GM18870 (cell line): ENCODE measurements around the gene LEKR1.
"Not testable (repeated sequence)": the region's sequence is repeated elsewhere in the genome, so short reads cannot be mapped to it uniquely, and the experiment has no call there.

Experiments used
- ATAC-seq: cut with Tn5 transposase; IDR thresholded peaks from one replicate; pipeline ENCODE4 v1.9.1; 2021; ENCODE audit warnings: moderate library complexity; ENCODE audit not compliant: unreplicated experiment

The LEKR1 gene

GRCh38 chr3:156897851-156898250 lies 71.7 kb downstream of the LEKR1 start:
- not testable (repeated sequence) for ATAC-seq

- ATAC-seq = no peak
These were observed 72.2 kb downstream of the LEKR1 start for GRCh38 chr3:156898296-156898880.

- no peak for ATAC-seq
These were observed 73.8 kb downstream of the LEKR1 start for GRCh38 chr3:156899951-156900350.

GRCh38 chr3:156902916-156903315 lies 76.8 kb downstream of the LEKR1 start:
- no peak for ATAC-seq

- no peak for ATAC-seq
These were observed 80.1 kb downstream of the LEKR1 start for GRCh38 chr3:156906275-156906674.

- ATAC-seq = no peak
These were observed 82.2 kb downstream of the LEKR1 start for GRCh38 chr3:156908398-156908797.

GRCh38 chr3:156910022-156910421 lies 83.9 kb downstream of the LEKR1 start:
- ATAC-seq = no peak

- not testable (repeated sequence) for ATAC-seq
These were observed 84.7 kb downstream of the LEKR1 start for GRCh38 chr3:156910831-156911230.

- ATAC-seq = not testable (repeated sequence)
These were observed 88.1 kb downstream of the LEKR1 start for GRCh38 chr3:156914300-156914699.

- ATAC-seq = no peak
These were observed 89.2 kb downstream of the LEKR1 start for GRCh38 chr3:156915372-156915771.

- no peak for ATAC-seq
These were observed 92.6 kb downstream of the LEKR1 start for GRCh38 chr3:156918746-156919145.

- no peak for ATAC-seq
These were observed 93.7 kb downstream of the LEKR1 start for GRCh38 chr3:156919818-156920217.

GRCh38 chr3:156920399-156920798 lies 94.2 kb downstream of the LEKR1 start:
- ATAC-seq = no peak

GRCh38 chr3:156923349-156923748 lies 97.2 kb downstream of the LEKR1 start:
- no peak for ATAC-seq

GRCh38 chr3:156938724-156939123 lies 112.6 kb downstream of the LEKR1 start:
- no peak for ATAC-seq

GRCh38 chr3:156939315-156939714 lies 113.2 kb downstream of the LEKR1 start:
- no peak for ATAC-seq

- no peak for ATAC-seq
These were observed 115.2 kb downstream of the LEKR1 start for GRCh38 chr3:156941311-156941710.

- no peak for ATAC-seq
These were observed 122.5 kb downstream of the LEKR1 start for GRCh38 chr3:156948402-156949210.

GRCh38 chr3:156952011-156952410 lies 125.9 kb downstream of the LEKR1 start:
- no peak for ATAC-seq

GRCh38 chr3:156957715-156958114 lies 131.6 kb downstream of the LEKR1 start:
- ATAC-seq = no peak

GRCh38 chr3:156963096-156963495 lies 136.9 kb downstream of the LEKR1 start:
- ATAC-seq = no peak

- no peak for ATAC-seq
These were observed 138.4 kb downstream of the LEKR1 start for GRCh38 chr3:156964577-156964976.
